HCT116 (cell line): ENCODE results near the gene COL21A1. TPM values are rescaled to one million over a fixed set of nuclear protein-coding genes. Genes with fewer than 3 reads are reported as not detected.

Experiments
- ATAC-seq: fragments of 200-7000 bp; cut with Tn5 transposase; 2 replicates; pipeline ENCODE4 v1.9.1; 2020; ENCODE audit warnings: mild to moderate bottlenecking, moderate library complexity
- BruUV-seq: library from RNA; stranded (reverse); fragments of 400-500 nt; replicated peaks from 2 replicates; lab custom pipeline; 2021; lab: Mats Ljungman, UMichigan
- CTCF ChIA-PET: fragments of 300-600 bp; sonication (Branson Sonifier 250); formaldehyde crosslinking; loops from one replicate; lab custom pipeline; 2021; ENCODE audit warnings: antibody characterized with exemption; lab: Charles Lee
- POLR2A ChIA-PET: fragments of 300-600, 350-600 bp; sonication (Branson Sonifier 250); formaldehyde crosslinking; loops from one replicate; lab custom pipeline; 2021; ENCODE audit warnings: antibody characterized with exemption; lab: Charles Lee
- RAD21 ChIA-PET, 2 experiments: fragments of 300-600 bp; sonication (Branson Sonifier 250); formaldehyde crosslinking; loops; one replicate each; lab custom pipeline; 2023; ENCODE audit warnings: low total read pairs in 2 of 2; ENCODE audit not compliant: uncharacterized antibody in 2 of 2, unreplicated experiment in 2 of 2, low non-redundant PET in 1 of 2; lab: Charles Lee
- DNase-seq: peaks from one replicate; pipeline ENCODE4 v3.0.0-alpha.2; 2010; ENCODE audit warnings: low read depth, low spot score
- H2AFZ ChIP-seq: fragments of 200-600 bp; shearing (Covaris generic), sonication (generic); 2 replicates; pipeline ENCODE4 v1.6.1; 2017; ENCODE audit warnings: low read depth, mixed run types, mixed read lengths, antibody characterized with exemption, low read length; ENCODE audit not compliant: poor library complexity, severe bottlenecking
- H3K27ac ChIP-seq: 2 replicates; pipeline ENCODE4 v1.5.1; 2012; ENCODE audit warnings: low read depth, low read length
- H3K27me3 ChIP-seq: fragments of 200-600 bp; sonication (generic); 2 replicates; pipeline ENCODE4 v1.6.1; 2016; ENCODE audit warnings: mixed run types, low read length, mixed read lengths; ENCODE audit not compliant: insufficient read depth
- H3K36me3 ChIP-seq, 2 experiments: fragments of 200-500 bp in 1 of 2; fragments of 200-600 bp in 1 of 2; sonication (Bioruptor generic) in 1 of 2; sonication (generic) in 1 of 2; 2 replicates each; pipeline versions ENCODE4 v1.5.1 to v1.6.1; 2014 to 2016; ENCODE audit warnings: low read length in 2 of 2, inconsistent platforms in 1 of 2, mixed read lengths in 1 of 2, mixed run types in 1 of 2; ENCODE audit not compliant: insufficient read depth in 2 of 2, control insufficient read depth in 1 of 2
- H3K4me1 ChIP-seq, 2 experiments: fragments of 200-600 bp in 1 of 2; sonication (generic) in 1 of 2; 2 replicates each; pipeline versions ENCODE4 v1.5.1 to v1.6.1; 2012 to 2017; ENCODE audit warnings: low read length in 2 of 2, inconsistent platforms in 1 of 2, mild to moderate bottlenecking in 1 of 2, mixed read lengths in 1 of 2, mixed run types in 1 of 2, moderate library complexity in 1 of 2; ENCODE audit not compliant: insufficient read depth in 2 of 2, control insufficient read depth in 1 of 2
- H3K4me2 ChIP-seq: fragments of 200-600 bp; sonication (generic); 2 replicates; pipeline ENCODE4 v1.6.1; 2017; ENCODE audit warnings: mixed run types, low read length, mixed read lengths
- H3K4me3 ChIP-seq, 2 experiments: fragments of 200-600 bp in 1 of 2; sonication (generic) in 1 of 2; replicated peaks in 1 of 2; 2 replicates each; pipeline ENCODE4 v1.5.1; 2011 to 2016; ENCODE audit warnings: low read length in 2 of 2, control low read depth in 1 of 2, low read depth in 1 of 2, mild to moderate bottlenecking in 1 of 2, mixed read lengths in 1 of 2, mixed run types in 1 of 2
- H3K79me2 ChIP-seq: fragments of 200-600 bp; sonication (generic); 2 replicates; pipeline ENCODE4 v1.6.1; 2017; ENCODE audit warnings: mild to moderate bottlenecking, mixed run types, low read length, moderate library complexity, mixed read lengths; ENCODE audit not compliant: insufficient read depth
- H3K9ac ChIP-seq: fragments of 200-600 bp; sonication (generic); 2 replicates; pipeline ENCODE4 v1.6.1; 2016; ENCODE audit warnings: low read length, mixed read lengths
- H3K9me2 ChIP-seq: fragments of 200-600 bp; sonication (generic), shearing (Covaris generic); 2 replicates; pipeline ENCODE4 v1.6.1; 2017; ENCODE audit warnings: mixed run types, mild to moderate bottlenecking, moderate library complexity; ENCODE audit not compliant: insufficient read depth
- H3K9me3 ChIP-seq, 2 experiments: fragments of 200-500 bp in 1 of 2; fragments of 200-600 bp in 1 of 2; sonication (Bioruptor generic) in 1 of 2; sonication (generic) in 1 of 2; 2 replicates each; pipeline ENCODE4 v1.6.1; 2014 to 2017; ENCODE audit warnings: low read length in 2 of 2, mixed read lengths in 2 of 2, inconsistent platforms in 1 of 2, low read depth in 1 of 2, mild to moderate bottlenecking in 1 of 2, mixed run types in 1 of 2, moderate library complexity in 1 of 2; ENCODE audit not compliant: control insufficient read depth in 1 of 2, insufficient read depth in 1 of 2
- H4K20me1 ChIP-seq: fragments of 200-600 bp; sonication (generic), shearing (Covaris generic); 2 replicates; pipeline ENCODE4 v1.6.1; 2017; ENCODE audit warnings: mixed run types, mild to moderate bottlenecking, moderate library complexity; ENCODE audit not compliant: insufficient read depth
- EGR1 ChIP-seq: IDR thresholded peaks from 2 replicates; pipeline ENCODE4 v1.6.1; 2012; ENCODE audit warnings: low read depth
- EZH2phosphoT487 ChIP-seq: fragments of 200-600 bp; IDR thresholded peaks from 2 replicates; pipeline ENCODE4 v1.6.1; 2018; ENCODE audit warnings: antibody characterized with exemption, borderline replicate concordance
- JUND ChIP-seq: IDR thresholded peaks from 2 replicates; pipeline ENCODE4 v1.6.1; 2012
- POLR2AphosphoS5 ChIP-seq: IDR thresholded peaks from 2 replicates; pipeline ENCODE4 v1.6.1; 2011; ENCODE audit warnings: mild to moderate bottlenecking, low read depth, low read length, moderate library complexity
- RAD21 ChIP-seq: IDR thresholded peaks from 2 replicates; pipeline ENCODE4 v1.6.1; 2012; ENCODE audit warnings: low read depth, mild to moderate bottlenecking
- SP1 ChIP-seq: IDR thresholded peaks from 2 replicates; pipeline ENCODE4 v1.6.1; 2012; ENCODE audit warnings: low read depth
- SRF ChIP-seq: IDR thresholded peaks from 2 replicates; pipeline ENCODE4 v1.6.1; 2012; ENCODE audit warnings: low read depth
- ZBTB33 ChIP-seq: IDR thresholded peaks from 2 replicates; pipeline ENCODE4 v1.6.1; 2011; ENCODE audit warnings: mild to moderate bottlenecking, low read length, moderate library complexity; ENCODE audit not compliant: insufficient replicate concordance; ENCODE audit errors: extremely low read depth
- ZFX ChIP-seq: fragments of 450-650 bp; IDR thresholded peaks from 2 replicates; pipeline ENCODE4 v1.6.1; 2017
- ZNF274 ChIP-seq: fragments of 200-500 bp; sonication (Bioruptor generic); IDR thresholded peaks from 2 replicates; pipeline ENCODE4 v1.6.1; 2014; ENCODE audit warnings: mild to moderate bottlenecking, low read depth, low read length, inconsistent platforms
- intact Hi-C: fragments of 100-400 bp; cut with micrococcal nuclease; formaldehyde crosslinking; loops from 2 replicates; pipeline ENCODE4 v1.10.0; 2022
- total RNA-seq: library from RNA; stranded (reverse); gene quantifications from one replicate; pipeline ENCODE4 v1.2.1, GENCODE V29; 2021; ENCODE audit not compliant: unreplicated experiment
- TF ChIP-seq, protein P1 (sequence below): IDR thresholded peaks from 2 replicates; pipeline ENCODE4 v1.6.1; 2012
- TF ChIP-seq, protein P2 (sequence below): IDR thresholded peaks from 2 replicates; pipeline ENCODE4 v1.6.1; 2012
- TF ChIP-seq, protein P3 (sequence below): IDR thresholded peaks from 2 replicates; pipeline ENCODE4 v1.6.1; 2012; ENCODE audit warnings: low read depth

COL21A1 gene
- total RNA-seq, 1 experiment from 2014 or later, result not detected

DNA sequence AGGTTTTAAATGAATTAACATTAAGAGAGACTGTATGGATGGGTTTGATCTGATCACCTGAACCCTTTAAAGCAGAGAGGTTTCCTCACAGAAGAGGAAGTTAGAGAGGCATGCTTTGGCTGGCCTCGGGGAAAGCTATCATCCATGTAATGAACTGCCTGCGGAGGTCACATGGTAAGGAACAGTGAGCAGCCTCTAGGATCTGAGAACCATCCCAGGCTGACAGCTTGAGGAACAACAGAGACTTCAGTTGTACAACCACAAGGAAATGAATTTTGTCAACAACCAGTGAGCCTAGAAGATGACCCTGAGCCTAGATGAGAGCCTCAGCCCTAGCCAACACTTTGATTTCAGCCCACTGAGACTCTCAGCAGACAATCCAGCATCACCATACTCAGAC, 2.9 kb upstream of the COL21A1 start:
- CTCF ChIA-PET, result no interaction called here
- Histone ChIP-seq H3K4me3 (no peak overlapping the region), H2AFZ (no peak overlapping the region), H3K9ac (no peak overlapping the region), H3K79me2 (no peaks in the 10 kb centered on the region), H3K4me1 (no peaks in the 10 kb centered on the region), H3K9me3 (no peaks in the 10 kb centered on the region), H3K27me3 (no peaks in the 10 kb centered on the region), H3K36me3 (no peaks in the 10 kb centered on the region), H4K20me1 (no peaks in the 10 kb centered on the region), H3K27ac (no peak overlapping the region), H3K4me2 (no peak overlapping the region), H3K9me2 (no peaks in the 10 kb centered on the region)
- intact Hi-C loops, result no loop called here
- DNase-seq, result no peak
- BruUV-seq, result no TSS peak
- RAD21 ChIA-PET, result no interaction called here
- no peak for ATAC-seq
- TF ChIP-seq, protein P1, sequence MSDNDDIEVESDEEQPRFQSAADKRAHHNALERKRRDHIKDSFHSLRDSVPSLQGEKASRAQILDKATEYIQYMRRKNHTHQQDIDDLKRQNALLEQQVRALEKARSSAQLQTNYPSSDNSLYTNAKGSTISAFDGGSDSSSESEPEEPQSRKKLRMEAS, result no peak
- no peak for TF ChIP-seq RAD21
- POLR2A ChIA-PET, result no interaction called here

- ChIA-PET CTCF (no interaction called here), POLR2A (no interaction called here), RAD21 (no interaction called here)
- no TSS peak for BruUV-seq
- Histone ChIP-seq H3K4me1 (no peaks in the 10 kb centered on the region), H3K27ac (no peak overlapping the region), H2AFZ (peak overlapping the region; percentile 17), H3K9ac (no peak overlapping the region), H3K9me3 (no peaks in the 10 kb centered on the region), H3K27me3 (no peaks in the 10 kb centered on the region), H3K4me2 (peak overlapping the region; percentile 52), H3K36me3 (no peaks in the 10 kb centered on the region), H3K9me2 (no peaks in the 10 kb centered on the region), H3K4me3 (no peak overlapping the region; a peak in 2 of 4 replicates), H4K20me1 (no peaks in the 10 kb centered on the region), H3K79me2 (no peaks in the 10 kb centered on the region)
- peak; percentile 33; the same call in 1 of the 2 replicates for ATAC-seq
- intact Hi-C loops, result no loop called here
- TF ChIP-seq POLR2AphosphoS5, result no peak
- TF ChIP-seq, protein P2, sequence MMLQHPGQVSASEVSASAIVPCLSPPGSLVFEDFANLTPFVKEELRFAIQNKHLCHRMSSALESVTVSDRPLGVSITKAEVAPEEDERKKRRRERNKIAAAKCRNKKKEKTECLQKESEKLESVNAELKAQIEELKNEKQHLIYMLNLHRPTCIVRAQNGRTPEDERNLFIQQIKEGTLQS, result no peak
- TF ChIP-seq, protein P3, sequence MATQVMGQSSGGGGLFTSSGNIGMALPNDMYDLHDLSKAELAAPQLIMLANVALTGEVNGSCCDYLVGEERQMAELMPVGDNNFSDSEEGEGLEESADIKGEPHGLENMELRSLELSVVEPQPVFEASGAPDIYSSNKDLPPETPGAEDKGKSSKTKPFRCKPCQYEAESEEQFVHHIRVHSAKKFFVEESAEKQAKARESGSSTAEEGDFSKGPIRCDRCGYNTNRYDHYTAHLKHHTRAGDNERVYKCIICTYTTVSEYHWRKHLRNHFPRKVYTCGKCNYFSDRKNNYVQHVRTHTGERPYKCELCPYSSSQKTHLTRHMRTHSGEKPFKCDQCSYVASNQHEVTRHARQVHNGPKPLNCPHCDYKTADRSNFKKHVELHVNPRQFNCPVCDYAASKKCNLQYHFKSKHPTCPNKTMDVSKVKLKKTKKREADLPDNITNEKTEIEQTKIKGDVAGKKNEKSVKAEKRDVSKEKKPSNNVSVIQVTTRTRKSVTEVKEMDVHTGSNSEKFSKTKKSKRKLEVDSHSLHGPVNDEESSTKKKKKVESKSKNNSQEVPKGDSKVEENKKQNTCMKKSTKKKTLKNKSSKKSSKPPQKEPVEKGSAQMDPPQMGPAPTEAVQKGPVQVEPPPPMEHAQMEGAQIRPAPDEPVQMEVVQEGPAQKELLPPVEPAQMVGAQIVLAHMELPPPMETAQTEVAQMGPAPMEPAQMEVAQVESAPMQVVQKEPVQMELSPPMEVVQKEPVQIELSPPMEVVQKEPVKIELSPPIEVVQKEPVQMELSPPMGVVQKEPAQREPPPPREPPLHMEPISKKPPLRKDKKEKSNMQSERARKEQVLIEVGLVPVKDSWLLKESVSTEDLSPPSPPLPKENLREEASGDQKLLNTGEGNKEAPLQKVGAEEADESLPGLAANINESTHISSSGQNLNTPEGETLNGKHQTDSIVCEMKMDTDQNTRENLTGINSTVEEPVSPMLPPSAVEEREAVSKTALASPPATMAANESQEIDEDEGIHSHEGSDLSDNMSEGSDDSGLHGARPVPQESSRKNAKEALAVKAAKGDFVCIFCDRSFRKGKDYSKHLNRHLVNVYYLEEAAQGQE, result no peak
- TF ChIP-seq EZH2phosphoT487, result no peak
- no peak for TF ChIP-seq RAD21
- TF ChIP-seq JUND, result no peak
- TF ChIP-seq ZFX, result no peak
- TF ChIP-seq, protein P1, result no peak
- TF ChIP-seq EGR1, result no peak
- TF ChIP-seq ZNF274, result no peak
- TF ChIP-seq ZBTB33, result no peak
- no peak for TF ChIP-seq SP1
- TF ChIP-seq SRF, result no peak
- DNase-seq, result no peak
Observed at GRCh38 chr6:56247654-56248122, 308 bp upstream of the COL21A1 start.
